Fibroblast of skin of abdomen (primary cell): Measurements from ENCODE around the gene GJC1.

Source experiments
- DNase-seq: peaks from one replicate; pipeline ENCODE4 v3.0.0-alpha.2; 2013

Gene GJC1

GRCh38 chr17:44798356-44798755 lies 31.7 kb downstream of the GJC1 start:
- DNase-seq = no peak

- no peak for DNase-seq
Observed at GRCh38 chr17:44797802-44798201, 32.3 kb downstream of the GJC1 start.

- DNase-seq = no peak
Observed at GRCh38 chr17:44796731-44797130, 33.4 kb downstream of the GJC1 start.

DNA sequence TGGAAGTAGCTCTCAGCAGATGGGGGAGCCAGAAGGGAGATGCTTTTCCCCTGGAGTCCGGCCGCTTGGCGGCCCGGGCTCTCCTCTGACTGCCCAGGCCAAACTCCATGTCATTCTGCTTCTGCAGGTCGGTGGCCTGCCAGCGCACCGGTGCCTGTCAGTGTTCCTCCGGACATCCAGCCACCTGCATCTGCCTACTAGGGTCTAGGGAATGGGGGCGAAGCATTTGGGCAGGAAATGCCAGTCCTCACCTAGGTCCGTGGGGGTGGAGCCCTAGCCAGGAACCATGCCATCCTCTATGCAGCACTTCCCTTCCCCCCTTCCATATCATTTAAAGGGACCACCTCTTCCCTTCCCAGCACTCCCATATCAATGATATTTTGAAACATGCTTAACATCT lies 34.2 kb downstream of the GJC1 start:
- DNase-seq = no peak

DNA sequence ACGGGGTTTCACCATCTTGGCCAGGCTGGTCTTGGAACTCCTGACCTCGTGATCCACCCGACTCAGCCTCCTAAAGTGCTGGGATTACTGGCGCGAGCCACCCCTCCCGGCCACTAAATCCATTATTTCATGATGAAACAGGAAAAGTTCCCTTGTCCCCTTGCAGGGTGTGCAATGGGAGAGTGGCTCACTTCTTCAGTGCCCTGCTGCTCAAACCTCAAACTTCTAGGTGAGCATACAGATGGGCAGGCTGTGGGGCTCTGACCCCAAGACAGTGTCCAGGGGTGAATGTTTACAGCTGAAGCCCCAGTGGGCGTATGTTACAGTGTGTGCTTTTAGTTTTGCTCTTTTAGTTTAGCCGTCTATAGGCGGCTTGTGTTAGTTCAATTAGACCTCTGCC lies 34.7 kb downstream of the GJC1 start:
- no peak for DNase-seq

DNA sequence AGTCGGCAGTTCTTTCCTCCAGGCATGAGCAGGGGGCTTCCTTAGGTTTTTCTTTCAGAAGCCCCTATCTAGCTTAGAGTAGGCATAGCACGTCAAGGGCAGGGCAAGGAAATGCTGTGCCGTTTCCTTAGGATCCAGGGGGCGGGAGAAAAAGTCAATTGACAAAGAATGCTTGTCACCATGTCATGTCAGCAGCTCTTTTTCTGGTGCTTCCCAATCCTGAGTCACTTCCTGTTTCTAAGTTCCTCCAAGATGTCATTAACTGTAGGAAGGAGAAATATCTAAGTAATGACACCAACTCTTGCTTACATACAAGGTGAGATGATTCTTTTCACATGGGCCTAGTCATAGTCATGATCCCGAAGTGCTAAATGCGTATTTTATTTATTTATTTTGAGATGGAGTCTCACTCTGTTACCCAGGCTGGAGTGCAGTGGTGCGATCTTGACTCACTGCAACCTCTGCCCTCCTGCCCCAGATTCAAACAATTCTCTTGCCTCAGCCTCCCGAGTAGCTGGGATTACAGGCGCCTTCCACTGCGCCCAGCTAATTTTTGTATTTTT lies 35.2 kb downstream of the GJC1 start:
- peak; percentile 88 for DNase-seq

DNA sequence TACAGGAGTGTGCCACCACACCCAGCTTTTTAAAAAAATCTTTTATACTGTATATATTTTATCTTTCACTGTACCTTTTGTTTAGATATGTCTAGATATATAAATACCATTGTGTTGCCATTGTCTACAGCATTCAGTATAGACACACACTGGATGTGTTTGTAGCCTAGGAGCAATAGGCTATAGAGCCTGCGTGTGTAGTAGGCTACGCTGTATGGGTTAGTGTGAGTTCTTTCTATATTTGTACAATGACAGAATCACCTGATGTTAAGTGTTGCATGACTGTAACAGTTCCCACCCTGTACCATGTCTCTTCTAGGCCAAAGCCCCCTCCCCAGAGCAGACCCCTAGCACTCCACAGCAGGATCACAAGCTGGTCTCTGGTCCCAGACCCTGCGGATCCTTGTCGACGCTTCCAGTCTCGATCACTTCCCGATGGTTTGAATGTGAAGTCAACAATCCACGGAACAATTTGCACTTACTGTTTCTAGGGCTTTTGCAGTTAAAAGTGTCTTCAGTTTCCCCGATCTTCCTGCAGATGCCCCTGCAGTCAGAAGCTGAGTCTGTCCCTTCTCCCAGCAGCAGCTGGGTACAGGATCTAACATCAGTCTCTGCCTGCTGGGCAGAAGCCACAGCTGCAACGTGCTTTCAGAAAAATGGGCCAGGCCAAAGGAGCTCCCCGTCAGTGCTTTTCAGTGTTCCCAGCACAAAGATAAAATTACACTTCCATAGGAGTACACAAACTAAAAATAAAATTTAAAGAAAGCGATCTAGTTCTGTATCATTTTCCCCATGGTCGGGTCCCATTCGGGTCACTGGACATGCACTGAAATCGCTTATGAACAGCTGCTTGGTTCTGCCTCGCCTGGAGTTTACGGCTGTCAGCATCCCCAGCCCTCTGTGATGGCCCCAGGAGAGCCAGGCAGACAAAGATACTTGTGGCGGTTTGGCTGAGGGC lies 35.9 kb downstream of the GJC1 start:
- DNase-seq = no peak

DNA sequence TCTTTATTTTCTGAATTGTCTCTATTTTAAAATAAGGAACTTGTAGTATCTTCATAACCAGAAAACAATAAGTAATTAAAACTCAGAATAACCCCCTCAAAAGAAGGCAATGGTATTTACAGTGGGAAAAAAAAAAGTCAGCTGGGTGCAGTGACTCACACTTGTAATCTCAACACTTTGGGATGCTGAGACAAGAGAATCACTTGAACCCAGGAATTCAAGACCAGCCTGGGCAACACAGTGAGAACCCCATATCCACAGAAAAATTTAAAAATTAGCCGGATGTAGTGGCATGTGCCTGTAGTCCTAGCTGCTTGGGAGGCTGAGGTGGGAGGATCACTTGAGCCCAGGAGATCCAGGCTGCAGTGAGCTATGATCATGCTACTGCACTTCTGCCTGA lies 37.8 kb downstream of the GJC1 start:
- peak; percentile 46 for DNase-seq

- no peak for DNase-seq
Observed at GRCh38 chr17:44788139-44788538, 41.9 kb downstream of the GJC1 start.

GRCh38 chr17:44787271-44787940 lies 42.7 kb downstream of the GJC1 start:
- DNase-seq = no peak

- no peak for DNase-seq
Observed at GRCh38 chr17:44786551-44787081, 43.5 kb downstream of the GJC1 start.

DNA sequence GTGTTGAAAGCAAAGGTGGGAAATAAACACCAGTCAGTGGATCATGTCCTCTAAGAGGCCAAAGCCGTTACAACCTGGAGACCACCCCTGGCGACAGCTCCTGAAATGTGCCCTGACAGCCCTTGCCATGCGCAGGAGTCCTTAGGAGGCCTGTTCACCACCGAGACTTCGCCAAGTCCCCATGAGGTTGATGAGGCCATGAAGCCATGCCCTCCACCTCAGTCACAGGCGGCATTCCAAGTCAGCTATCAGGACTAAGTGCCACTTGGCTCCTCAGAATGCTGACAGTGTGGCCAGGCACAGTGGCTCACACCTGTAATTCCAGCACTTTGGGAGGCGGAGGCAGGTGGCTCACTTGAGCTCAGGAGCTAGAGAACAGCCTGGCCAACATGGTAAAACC lies 44.2 kb downstream of the GJC1 start:
- DNase-seq = no peak

- no peak for DNase-seq
Observed at GRCh38 chr17:44782326-44782850, 47.7 kb downstream of the GJC1 start.

GRCh38 chr17:44781551-44782325 lies 48.3 kb downstream of the GJC1 start:
- no peak for DNase-seq

DNA sequence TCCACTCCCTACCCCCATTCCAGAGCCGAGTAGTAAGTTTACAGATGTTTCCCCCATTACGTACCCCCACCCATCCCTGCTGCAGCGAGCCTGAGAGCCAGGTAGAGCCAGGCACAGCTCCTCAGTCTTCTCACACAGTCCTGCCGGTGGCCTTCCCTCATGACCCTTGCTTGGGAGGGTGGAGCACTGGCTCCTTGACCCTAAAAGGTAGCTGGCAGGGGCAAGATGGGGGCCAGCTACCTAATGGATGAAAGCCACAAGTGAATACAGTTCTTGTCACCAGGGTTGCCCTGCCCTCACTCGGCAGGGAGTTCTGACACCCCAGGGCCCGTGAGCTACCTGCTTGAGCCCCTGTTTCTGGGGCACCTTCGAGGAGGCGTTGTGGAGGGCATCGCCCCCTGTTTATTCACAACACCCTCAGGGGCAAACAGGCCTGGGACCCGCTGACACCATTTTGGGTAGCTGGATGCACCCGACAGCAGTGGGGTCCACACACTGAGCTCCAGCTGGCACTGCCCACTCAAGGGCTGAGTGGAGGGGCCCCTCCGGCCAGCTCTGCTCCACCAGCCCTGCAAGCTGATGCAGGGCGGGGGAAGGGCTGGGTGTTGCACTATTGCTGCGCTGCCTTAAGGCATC lies 49.1 kb downstream of the GJC1 start:
- no peak for DNase-seq

DNA sequence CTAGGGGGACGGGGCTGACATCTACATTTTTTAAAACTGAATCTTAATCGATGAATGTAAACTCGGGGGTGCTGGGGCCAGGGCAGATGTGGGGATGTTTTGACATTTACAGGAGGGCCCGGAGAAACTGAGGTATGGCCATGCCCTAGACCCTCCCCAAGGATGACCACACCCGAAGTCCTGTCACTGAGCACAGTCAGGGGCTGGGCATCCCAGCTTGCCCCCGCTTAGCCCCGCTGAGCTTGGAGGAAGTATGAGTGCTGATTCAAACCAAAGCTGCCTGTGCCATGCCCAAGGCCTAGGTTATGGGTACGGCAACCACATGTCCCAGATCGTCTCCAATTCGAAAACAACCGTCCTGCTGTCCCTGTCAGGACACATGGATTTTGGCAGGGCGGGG lies 49.9 kb downstream of the GJC1 start:
- no peak for DNase-seq

GRCh38 chr17:44779211-44780025 lies 50.7 kb downstream of the GJC1 start:
- DNase-seq = peak; percentile 80

DNA sequence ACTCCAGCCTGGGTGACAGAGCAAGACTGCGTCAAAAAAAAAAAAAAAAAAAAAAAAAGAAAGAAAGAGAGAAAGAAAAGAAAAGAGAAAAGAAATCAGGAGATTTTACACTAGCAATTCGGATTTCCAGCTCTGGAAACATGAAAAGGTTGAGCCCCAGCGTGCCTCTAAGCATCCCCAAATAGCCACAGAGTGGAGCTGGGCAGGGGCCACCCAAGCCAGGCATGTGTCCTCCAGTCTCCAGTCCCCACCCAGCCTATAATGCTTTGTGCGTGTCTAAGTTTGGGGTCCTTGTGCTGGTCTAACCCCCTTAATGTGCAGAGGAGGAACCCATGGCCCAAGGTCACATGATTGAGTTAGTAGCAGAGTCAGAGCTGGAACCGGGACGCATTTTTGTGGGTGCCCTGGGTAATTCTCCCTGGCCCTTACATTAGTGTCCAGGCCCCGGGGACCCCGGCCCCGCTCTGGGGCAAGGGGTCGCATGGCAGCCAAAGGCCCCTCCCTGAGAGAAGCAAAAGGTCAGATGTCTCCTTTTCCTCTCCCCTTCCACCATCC lies 51.4 kb downstream of the GJC1 start:
- no peak for DNase-seq

DNA sequence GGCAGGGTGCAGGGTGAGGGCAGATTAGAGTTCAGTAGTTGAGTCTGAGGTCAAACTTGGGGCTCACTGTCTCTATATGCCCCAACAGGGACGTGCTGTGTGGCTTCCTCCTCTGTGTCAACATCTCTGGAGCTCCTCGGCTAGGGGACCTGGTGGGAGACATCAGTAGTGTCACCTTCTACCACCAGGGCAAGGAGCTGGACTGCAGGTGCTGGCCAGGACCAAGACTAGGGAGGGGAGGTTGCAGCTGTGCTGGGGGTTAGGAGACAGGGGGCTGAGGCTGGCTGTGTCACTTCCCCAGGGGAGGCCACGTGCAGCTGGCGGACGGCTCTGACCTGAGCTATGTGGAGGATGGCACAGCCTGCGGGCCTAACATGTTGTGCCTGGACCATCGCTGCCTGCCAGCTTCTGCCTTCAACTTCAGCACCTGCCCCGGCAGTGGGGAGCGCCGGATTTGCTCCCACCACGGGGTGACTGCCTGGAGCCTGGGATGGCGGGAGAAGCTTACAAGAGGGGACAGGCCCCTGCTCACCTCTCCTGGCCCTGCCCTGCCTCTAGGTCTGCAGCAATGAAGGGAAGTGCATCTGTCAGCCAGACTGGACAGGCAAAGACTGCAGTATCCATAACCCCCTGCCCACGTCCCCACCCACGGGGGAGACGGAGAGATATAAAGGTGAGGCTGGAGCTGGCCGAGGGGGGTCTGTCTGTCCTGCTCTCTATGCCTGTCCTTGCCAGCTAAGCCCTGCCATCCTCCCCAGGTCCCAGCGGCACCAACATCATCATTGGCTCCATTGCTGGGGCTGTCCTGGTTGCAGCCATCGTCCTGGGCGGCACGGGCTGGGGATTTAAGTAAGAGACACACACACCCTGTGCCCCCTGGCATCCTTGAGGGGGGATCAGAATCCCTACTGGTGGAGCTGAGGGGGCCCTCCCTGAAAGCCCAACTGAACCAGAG lies 52.4 kb downstream of the GJC1 start:
- DNase-seq = no peak
